Body of pancreas (tissue), 4 donors: Measurements from ENCODE around the gene PCCA.

Experiments used
- CTCF ChIP-seq, 7 experiments: fragments of 450-650 bp in 4 of 7; fragments of 200-600 bp in 3 of 7; sonication (generic) in 3 of 7; IDR thresholded peaks; one replicate each; pipeline ENCODE4 v1.5.1; 2016 to 2019; ENCODE audit warnings: antibody characterized with exemption in 7 of 7
- POLR2A ChIP-seq, 3 donors: fragments of 450-650 bp; IDR thresholded peaks; one replicate each; pipeline ENCODE4 v1.6.1; 2016; ENCODE audit warnings: antibody characterized with exemption in 3 of 3, mild to moderate bottlenecking in 2 of 3

- TF ChIP-seq POLR2A (IDR thresholded peaks at IDR 0.05) (no peak), CTCF (IDR thresholded peaks at IDR 0.05) (no peak)
Observed at GRCh38 chr13:100442095-100442832, 353.4 kb downstream of the PCCA start.
